GM20431 (cell line): ENCODE results near the gene PITHD1.
"Not testable (repeated sequence)": the region's sequence is repeated elsewhere in the genome, so short reads cannot be mapped to it uniquely, and the experiment has no call there.

ENCODE experiments used
- in situ Hi-C: fragments of 300-500 bp; cut with MseI, MboI; formaldehyde crosslinking; loops from one replicate; pipeline ENCODE4 v1.15.0; 2020; ENCODE audit warnings: low sequenced_read_pairs; ENCODE audit not compliant: unreplicated experiment

Gene PITHD1

DNA sequence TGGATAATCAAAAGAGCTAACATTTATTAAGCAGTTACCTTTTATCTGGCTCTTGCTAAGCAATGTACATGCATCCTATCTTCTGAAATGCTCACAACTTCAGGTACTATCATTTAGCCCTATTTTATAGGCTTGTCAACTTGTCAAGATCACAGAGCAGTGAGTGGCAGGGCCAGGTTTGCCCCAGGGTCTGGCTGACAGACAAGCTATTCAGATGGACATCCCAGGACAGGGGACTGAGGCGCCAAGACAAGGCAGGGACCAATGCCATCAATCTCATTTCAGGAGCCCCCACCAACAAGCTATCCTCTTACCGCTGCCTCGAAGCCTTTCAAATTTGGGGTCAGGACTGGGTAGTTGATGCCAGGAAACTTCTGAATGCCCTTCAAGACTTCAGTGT, 38.1 kb downstream of the PITHD1 start:
- in situ Hi-C loops, result no loop called here

- in situ Hi-C loops, result no loop called here
These were observed 38.7 kb downstream of the PITHD1 start for GRCh38 chr1:23816906-23817305.

DNA sequence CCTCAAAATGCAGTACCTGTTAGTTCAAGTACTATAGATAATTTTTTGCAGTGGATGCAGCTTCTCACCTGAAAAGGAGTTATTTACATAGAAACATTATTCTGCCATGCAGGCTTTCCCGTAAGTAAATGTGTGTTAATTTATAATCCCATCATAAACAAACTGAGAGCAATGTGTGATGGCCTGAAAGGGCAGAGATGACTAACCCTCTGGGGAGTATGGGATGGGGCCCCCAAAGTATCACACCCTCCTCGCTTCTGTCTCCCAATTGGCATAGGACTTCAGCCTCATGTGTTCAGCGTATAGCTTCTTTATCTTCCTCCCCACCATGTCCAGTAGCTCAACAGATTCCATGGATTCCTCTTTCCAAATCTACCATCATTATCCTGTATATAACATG, 39.4 kb downstream of the PITHD1 start:
- in situ Hi-C loops, result no loop called here

GRCh38 chr1:23823767-23824166, 45.5 kb downstream of the PITHD1 start:
- in situ Hi-C loops, result no loop called here

- in situ Hi-C loops, result no loop called here
These were observed 46.5 kb downstream of the PITHD1 start for GRCh38 chr1:23824711-23825075.

GRCh38 chr1:23825076-23825761, 47.0 kb downstream of the PITHD1 start, which contains the start of gene HMGCL:
HMGCL (minus strand) TSS chr1:23825429; CDS start chr1:23825415, 14 bp downstream.
- in situ Hi-C loops, result no loop called here

DNA sequence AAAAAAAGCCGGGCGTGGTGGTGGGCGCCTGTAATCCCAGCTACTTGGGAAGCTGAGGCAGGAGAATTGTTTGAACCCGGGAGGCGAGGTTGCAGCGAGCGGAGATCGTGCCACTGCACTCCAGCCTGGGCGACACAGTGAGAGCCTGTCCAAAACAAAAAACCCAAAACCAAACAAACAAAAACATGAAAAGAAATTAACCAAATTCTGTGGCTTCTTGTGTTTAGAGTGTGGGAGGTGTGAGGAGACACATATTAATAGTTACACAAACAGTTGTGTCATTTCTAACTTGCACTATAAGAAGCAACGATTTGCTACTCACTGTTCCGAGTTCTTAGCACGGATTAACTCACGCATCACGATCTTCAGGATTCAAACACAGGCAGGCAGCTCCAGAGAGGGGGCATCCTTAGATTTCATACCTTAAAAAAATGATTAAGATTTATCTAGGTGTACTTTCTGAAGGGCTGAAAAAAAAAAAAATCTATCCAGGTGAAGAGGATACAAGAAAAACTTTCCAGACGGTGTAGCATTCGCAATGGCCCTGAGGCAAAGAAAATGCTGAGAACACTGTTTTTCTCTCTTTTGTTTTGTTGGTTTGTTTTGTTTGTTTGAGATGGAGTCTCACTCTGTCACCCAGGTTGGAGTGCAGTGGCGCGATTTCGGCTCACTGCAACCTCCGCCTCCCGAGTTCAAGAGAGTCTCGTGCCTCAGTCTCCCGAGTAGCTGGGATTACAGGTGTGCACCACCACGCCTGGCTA, 47.7 kb downstream of the PITHD1 start:
- in situ Hi-C loops, result no loop called here

DNA sequence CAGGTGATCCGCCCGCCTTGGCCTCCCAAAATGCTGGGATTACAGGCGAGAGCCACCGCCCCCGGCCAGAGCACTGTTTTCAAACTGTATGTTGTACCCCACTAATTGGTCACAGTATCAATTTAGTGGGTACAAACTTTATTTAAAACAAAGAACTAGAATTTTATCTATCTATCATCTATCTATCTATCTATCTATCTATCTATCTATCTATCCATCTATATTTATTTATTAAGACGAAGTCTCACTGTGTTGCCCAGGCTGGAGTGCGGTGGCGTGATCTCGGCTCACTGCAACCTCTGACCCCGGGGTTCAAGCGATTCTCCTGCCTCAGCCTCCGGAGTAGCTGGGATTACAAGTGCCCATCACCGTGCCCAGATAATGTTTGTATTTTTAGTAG, 48.4 kb downstream of the PITHD1 start:
- in situ Hi-C loops, result not testable (repeated sequence)

DNA sequence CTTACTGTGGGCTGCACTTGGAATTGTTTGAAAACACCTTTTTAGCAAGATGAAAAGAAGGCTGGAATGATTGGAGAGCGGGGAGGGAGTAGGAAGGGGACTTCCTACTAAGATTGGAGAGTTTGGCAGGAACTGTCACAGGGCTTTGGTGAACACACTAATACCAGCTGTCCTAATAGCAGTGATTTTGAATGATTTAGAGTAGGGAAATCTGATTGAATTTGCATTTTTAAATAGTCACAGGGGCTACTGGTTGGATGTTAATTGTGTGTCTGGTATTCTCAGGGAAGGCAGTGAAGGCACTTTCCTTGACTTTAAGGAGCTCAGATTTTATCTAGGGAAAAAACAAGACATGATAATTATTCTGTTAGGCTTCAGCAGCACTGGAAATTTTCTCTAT, 49.5 kb downstream of the PITHD1 start:
- in situ Hi-C loops, result no loop called here

DNA sequence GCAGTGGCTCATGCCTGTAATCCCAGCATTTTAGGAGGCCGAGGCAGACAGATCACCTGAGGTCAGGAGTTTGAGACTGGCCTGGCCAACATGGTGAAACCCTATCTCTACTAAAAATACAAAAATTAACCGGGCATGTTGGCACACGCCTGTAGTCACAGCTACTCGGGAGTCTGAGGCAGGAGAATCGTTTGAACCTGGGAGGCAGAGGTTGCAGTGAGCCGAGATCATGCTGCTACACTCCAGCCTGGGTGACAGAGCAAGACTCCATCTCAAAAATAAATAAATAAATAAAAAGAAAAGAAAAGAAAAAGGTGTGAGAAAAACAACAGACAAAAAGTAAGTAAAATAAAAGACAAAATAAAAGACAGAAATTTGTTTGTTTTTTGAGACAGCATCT, 55.9 kb downstream of the PITHD1 start:
- in situ Hi-C loops, result not testable (repeated sequence)

DNA sequence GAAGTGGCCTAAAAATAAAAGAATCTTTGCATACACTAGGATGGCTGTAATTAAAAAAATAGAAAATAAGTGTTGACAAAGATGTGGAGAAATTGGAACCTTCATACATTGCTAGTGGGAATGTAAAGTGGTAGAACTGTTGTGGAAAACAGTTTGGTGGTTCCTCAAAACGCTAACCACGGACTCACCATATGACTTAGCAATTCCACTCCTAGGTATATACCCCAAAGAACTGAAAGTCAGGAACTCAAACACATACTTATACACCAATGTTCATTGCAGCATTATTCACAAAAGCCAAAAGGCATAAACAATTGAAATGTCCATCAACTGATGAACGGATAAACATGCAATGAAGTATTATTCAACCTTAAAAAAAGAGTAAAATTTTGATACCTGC, 57.8 kb downstream of the PITHD1 start:
- in situ Hi-C loops, result no loop called here
